Prostate gland (tissue), 2 donors: Measurements from ENCODE around the gene PNPLA5. TPM values are rescaled to one million over a fixed set of nuclear protein-coding genes. Genes with fewer than 3 reads are reported as not detected.

ENCODE experiments used
- DNase-seq: peaks from one replicate; pipeline ENCODE4 v3.0.0-alpha.2; 2019; ENCODE audit warnings: low spot score
- H3K27ac ChIP-seq, 2 donors: fragments of 200-600 bp; sonication (generic); 2 replicates each; pipeline ENCODE4 v1.5.1; 2017 to 2019
- H3K27me3 ChIP-seq: fragments of 200-600 bp; sonication (generic); replicated peaks from 2 replicates; pipeline ENCODE4 v1.5.1; 2019; ENCODE audit not compliant: insufficient read depth
- H3K36me3 ChIP-seq, 2 donors: fragments of 200-600 bp; sonication (generic); 1 replicate in 1 of 2; 2 replicates in 1 of 2; pipeline versions ENCODE4 v1.5.1 to v1.8.1; 2017 to 2019
- H3K4me1 ChIP-seq: fragments of 200-600 bp; sonication (generic); replicated peaks from 2 replicates; pipeline ENCODE4 v1.5.1; 2019
- H3K4me3 ChIP-seq, 2 donors: fragments of 200-600 bp; sonication (generic); 2 replicates each; pipeline ENCODE4 v1.5.1; 2017 to 2019
- H3K9me3 ChIP-seq: fragments of 200-600 bp; sonication (generic); 2 replicates; pipeline ENCODE4 v1.5.1; 2017
- CTCF ChIP-seq, 4 experiments: fragments of 200-600 bp in 2 of 4; fragments of 450-650 bp in 2 of 4; sonication (generic) in 2 of 4; IDR thresholded peaks; 1 replicate in 3 of 4; 2 replicates in 1 of 4; pipeline ENCODE4 v1.5.1; 2016 to 2019; ENCODE audit warnings: antibody characterized with exemption in 4 of 4, mild to moderate bottlenecking in 2 of 4, moderate library complexity in 2 of 4
- POLR2A ChIP-seq: fragments of 450-650 bp; IDR thresholded peaks from one replicate; pipeline ENCODE4 v1.6.1; 2016; ENCODE audit warnings: antibody characterized with exemption, mild to moderate bottlenecking
- POLR2AphosphoS5 ChIP-seq: sonication (generic); formaldehyde crosslinking; IDR thresholded peaks from one replicate; pipeline ENCODE4 v1.6.1; 2017; ENCODE audit warnings: antibody characterized with exemption
- WGBS: methylation state at CpG from one replicate; pipeline ENCODE4 v1.1.5; 2018; 5-methylcytosine and 5-hydroxymethylcytosine counted together
- intact Hi-C: fragments of 100-400 bp; cut with DNase I; formaldehyde crosslinking; loops from one replicate; pipeline ENCODE4 v1.14.2; 2022
- total RNA-seq, 2 donors: library from RNA; depleted of rRNA; stranded (reverse); fragments of >200 nt; gene quantifications; one replicate each; pipeline ENCODE4 v1.1.0, GENCODE V29; 2016

Gene PNPLA5
- total RNA-seq, 2 donors from 2014 or later: not detected

- H3K4me1 ChIP-seq: no peaks in the 10 kb centered on the region
- DNase-seq: no peak
- no peak overlapping the region for H3K4me3 ChIP-seq
- H3K36me3 ChIP-seq: no peaks in the 10 kb centered on the region
- TF ChIP-seq CTCF (IDR thresholded peaks at IDR 0.05) (no peak), POLR2AphosphoS5 (no peak), POLR2A (no peak)
- peaks cover 7% of the 10 kb centered on the region for H3K27me3 ChIP-seq
- intact Hi-C loops: no loop called here
- H3K27ac ChIP-seq: no peak overlapping the region
- WGBS: 82% methylated on average over 13 of the region's 13 CpGs
- H3K9me3 ChIP-seq: no peaks in the 10 kb centered on the region
Observed at GRCh38 chr22:43854786-43855271, 37.0 kb downstream of the PNPLA5 start.

GRCh38 chr22:43854121-43854785 is 37.6 kb downstream of the PNPLA5 start:
- TF ChIP-seq POLR2AphosphoS5: no peak
- DNase-seq: no peak
- 76% methylated on average over 14 of the region's 14 CpGs for WGBS

GRCh38 chr22:43853328-43853931 is 38.4 kb downstream of the PNPLA5 start:
- H3K9me3 ChIP-seq: no peaks in the 10 kb centered on the region
- TF ChIP-seq CTCF (IDR thresholded peaks at IDR 0.05) (no peak), POLR2AphosphoS5 (no peak), POLR2A (no peak)
- H3K36me3 ChIP-seq: no peaks in the 10 kb centered on the region
- no peak overlapping the region for H3K27ac ChIP-seq
- 72% methylated on average over 10 of the region's 10 CpGs for WGBS
- intact Hi-C loops: no loop called here
- peaks cover 9% of the 10 kb centered on the region for H3K27me3 ChIP-seq
- no peak overlapping the region for H3K4me3 ChIP-seq
- DNase-seq: no peak
- no peaks in the 10 kb centered on the region for H3K4me1 ChIP-seq

More at GRCh38 chr22:43854121-43854785, 37.6 kb downstream of the PNPLA5 start:
- Histone ChIP-seq H3K9me3 (no peaks in the 10 kb centered on the region), H3K4me1 (no peaks in the 10 kb centered on the region), H3K27me3 (peaks cover 9% of the 10 kb centered on the region), H3K36me3 (no peaks in the 10 kb centered on the region), H3K27ac (no peak overlapping the region), H3K4me3 (no peak overlapping the region)
- intact Hi-C loops: no loop called here

DNA sequence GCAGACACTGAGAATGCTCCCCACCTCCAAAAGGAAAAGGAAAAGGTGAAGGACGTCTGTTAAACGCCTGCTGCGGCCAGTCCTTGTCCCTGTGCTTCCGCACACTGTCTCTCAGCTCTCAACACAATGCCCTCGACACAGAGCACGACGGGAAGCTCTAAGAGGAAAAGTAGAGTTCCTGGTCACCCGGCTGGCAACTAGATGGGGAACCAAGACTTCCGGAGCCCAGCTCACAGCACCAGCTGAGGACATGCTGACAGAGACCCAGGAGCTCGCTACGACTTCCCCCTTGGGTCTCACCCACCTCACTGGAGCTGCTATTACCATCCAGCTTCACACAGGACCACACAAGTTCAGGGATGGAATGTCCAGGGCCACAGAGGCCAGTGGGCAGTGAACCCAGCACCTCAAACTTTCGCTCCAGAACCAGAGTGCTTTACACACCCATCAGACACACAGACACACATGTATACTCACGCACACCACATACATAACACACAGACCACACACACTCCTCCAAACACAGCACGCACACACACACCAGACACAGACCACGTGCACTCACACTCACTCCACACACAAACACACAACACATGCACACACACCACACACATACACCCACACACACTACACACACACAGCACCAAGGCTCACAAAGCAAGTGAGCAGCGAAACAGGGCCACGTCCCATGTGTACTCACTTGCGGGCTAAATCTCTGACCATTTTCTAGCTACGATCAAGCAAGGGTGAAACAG is 39.1 kb downstream of the PNPLA5 start:
- 85% methylated on average over 19 of the region's 19 CpGs for WGBS
- Histone ChIP-seq H3K27me3 (peaks cover 9% of the 10 kb centered on the region), H3K9me3 (no peaks in the 10 kb centered on the region), H3K4me3 (no peak overlapping the region), H3K36me3 (no peaks in the 10 kb centered on the region), H3K4me1 (no peaks in the 10 kb centered on the region), H3K27ac (no peak overlapping the region)
- DNase-seq: no peak
- intact Hi-C loops: no loop called here
- TF ChIP-seq POLR2AphosphoS5 (no peak), CTCF (IDR thresholded peaks at IDR 0.05) (no peak), POLR2A (no peak)

DNA sequence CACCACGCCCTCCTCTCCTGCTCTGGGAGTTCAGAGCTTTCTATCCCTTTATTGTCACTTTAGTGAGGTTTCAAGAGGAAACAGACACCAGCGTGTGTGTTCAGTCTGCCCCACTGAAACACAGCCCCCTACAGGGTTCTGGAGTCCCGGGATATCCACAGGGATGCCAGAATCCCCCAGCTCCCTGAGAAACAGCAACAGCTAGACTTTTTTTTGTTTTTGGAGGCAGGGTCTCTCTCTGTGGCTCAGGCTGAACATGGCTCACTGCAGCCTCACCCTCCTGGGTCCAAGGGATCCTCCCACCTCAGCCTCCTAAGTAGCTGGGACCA is 39.9 kb downstream of the PNPLA5 start:
- no peak for TF ChIP-seq POLR2A
- WGBS: 44% methylated on average over 3 of the region's 3 CpGs
- H3K9me3 ChIP-seq: no peaks in the 10 kb centered on the region
- no peak for DNase-seq
- no peak overlapping the region for H3K27ac ChIP-seq
- H3K36me3 ChIP-seq: no peaks in the 10 kb centered on the region
- no peak overlapping the region for H3K4me3 ChIP-seq
- H3K27me3 ChIP-seq: peaks cover 9% of the 10 kb centered on the region
- intact Hi-C loops: no loop called here
- H3K4me1 ChIP-seq: no peaks in the 10 kb centered on the region
